SK-N-MC (cell line): ENCODE results near the gene LRRC39.

ENCODE experiments used
- DNase-seq: peaks from one replicate; pipeline ENCODE4 v3.0.0-alpha.2; 2011; ENCODE audit warnings: low read depth, low spot score
- H3K27ac ChIP-seq: fragments of 200-600 bp; sonication (generic); 2 replicates; pipeline ENCODE4 v1.5.1; 2016; ENCODE audit warnings: mixed run types
- H3K36me3 ChIP-seq: fragments of 200-600 bp; sonication (generic); 2 replicates; pipeline ENCODE4 v1.6.1; 2017; ENCODE audit warnings: antibody characterized with exemption, low read length, mixed read lengths; ENCODE audit not compliant: insufficient read depth
- H3K4me3 ChIP-seq: fragments of 200-600 bp; sonication (generic); 2 replicates; pipeline ENCODE4 v1.5.1; 2016
- H3K9ac ChIP-seq: fragments of 200-600 bp; sonication (generic); 2 replicates; pipeline ENCODE4 v1.8.0; 2017; ENCODE audit warnings: mixed run types, mixed read lengths; ENCODE audit not compliant: insufficient read length
- H3K9me3 ChIP-seq: fragments of 200-600 bp; sonication (generic); 2 replicates; pipeline ENCODE4 v1.6.1; 2017; ENCODE audit warnings: low read depth, mild to moderate bottlenecking, antibody characterized with exemption, low read length, moderate library complexity, mixed read lengths
- EZH2 ChIP-seq: fragments of 200-600 bp; sonication (generic); IDR thresholded peaks from one replicate; pipeline ENCODE4 v1.6.1; 2017; ENCODE audit warnings: antibody characterized with exemption
- FOXP2 ChIP-seq: optimal IDR thresholded peaks from 2 replicates; pipeline ENCODE3; 2011; ENCODE audit warnings: mild to moderate bottlenecking, moderate library complexity; ENCODE audit not compliant: insufficient read depth; ENCODE audit errors: extremely low read length, control extremely low read depth
- POLR2AphosphoS5 ChIP-seq: IDR thresholded peaks from 2 replicates; pipeline ENCODE4 v1.6.1; 2012; ENCODE audit warnings: mild to moderate bottlenecking, low read depth, low read length, borderline replicate concordance

LRRC39 gene

GRCh38 chr1:100101564-100101963 is 76.5 kb downstream of the LRRC39 start:
- H3K9ac ChIP-seq: no peak overlapping the region
- no peak for DNase-seq
- peaks cover 66% of the 10 kb centered on the region for H3K36me3 ChIP-seq
- TF ChIP-seq FOXP2: no peak
- no peak for TF ChIP-seq POLR2AphosphoS5
- TF ChIP-seq EZH2: no peak
- no peaks in the 10 kb centered on the region for H3K9me3 ChIP-seq
- H3K4me3 ChIP-seq: no peak overlapping the region
- no peak overlapping the region for H3K27ac ChIP-seq

- no peaks in the 10 kb centered on the region for H3K9me3 ChIP-seq
- TF ChIP-seq EZH2: no peak
- no peak for TF ChIP-seq POLR2AphosphoS5
- TF ChIP-seq FOXP2: no peak
- peaks cover 70% of the 10 kb centered on the region for H3K36me3 ChIP-seq
- H3K9ac ChIP-seq: no peak overlapping the region
- no peak overlapping the region for H3K27ac ChIP-seq
- no peak overlapping the region for H3K4me3 ChIP-seq
- no peak for DNase-seq
These were observed 77.9 kb downstream of the LRRC39 start for GRCh38 chr1:100100202-100100601.
